ENCODE measurements around the gene PLOD3. TPM values are rescaled to one million over a fixed set of nuclear protein-coding genes. Genes with fewer than 3 reads are reported as not detected.
A peak's percentile ranks its signal among the peaks of the same experiment; 100 is the strongest.

The PLOD3 gene
- total and polyA plus RNA-seq, 9 of the 15 experiments (the other 6 are each of a cell fraction or from before 2014, with no cell fraction given): 2.8 to 101 (median 30.9) TPM

DNA sequence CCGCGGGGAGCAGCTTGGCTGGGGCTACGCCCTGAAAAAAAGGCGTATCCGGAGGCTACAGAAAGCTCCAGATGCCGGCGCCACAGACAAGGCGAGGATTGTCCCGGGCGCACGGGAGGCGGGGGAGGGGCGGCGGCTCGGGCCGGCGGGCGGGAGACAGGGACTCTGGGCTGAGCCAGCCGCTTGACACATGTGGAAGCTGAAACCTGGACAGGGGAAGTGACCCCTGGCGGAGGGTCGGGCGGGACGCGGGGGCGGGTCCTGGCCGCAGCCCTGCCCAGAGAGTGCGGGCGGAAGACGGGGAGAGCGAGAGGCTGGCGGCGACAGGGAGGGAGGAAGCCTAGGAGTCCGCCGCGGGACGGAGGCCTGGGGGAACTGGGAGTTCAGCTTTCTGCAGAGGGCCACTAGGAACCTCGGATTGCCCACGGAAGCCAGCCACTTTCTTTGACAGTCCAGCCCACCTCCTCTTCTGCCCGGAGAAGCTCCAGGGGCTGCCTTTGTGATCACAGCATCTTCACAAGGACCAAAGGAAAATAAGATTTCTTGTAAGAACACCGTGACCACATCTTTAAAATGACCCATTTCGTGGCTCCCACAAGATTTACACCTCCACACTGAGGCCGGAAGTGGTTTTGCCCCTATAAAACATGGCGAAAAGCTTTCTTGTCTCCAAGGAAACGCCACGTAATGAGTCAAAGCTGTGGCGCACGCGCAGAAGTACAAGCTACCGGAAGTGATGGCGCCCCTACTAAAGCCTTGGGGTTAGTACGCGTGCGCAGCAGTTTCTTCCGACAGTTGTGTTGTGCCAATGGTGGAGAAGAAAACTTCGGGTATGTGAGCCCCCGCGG, at the start of gene PLOD3, which contains the start of gene ZNHIT1 (continued):
- TF ChIP-seq, protein P1, sequence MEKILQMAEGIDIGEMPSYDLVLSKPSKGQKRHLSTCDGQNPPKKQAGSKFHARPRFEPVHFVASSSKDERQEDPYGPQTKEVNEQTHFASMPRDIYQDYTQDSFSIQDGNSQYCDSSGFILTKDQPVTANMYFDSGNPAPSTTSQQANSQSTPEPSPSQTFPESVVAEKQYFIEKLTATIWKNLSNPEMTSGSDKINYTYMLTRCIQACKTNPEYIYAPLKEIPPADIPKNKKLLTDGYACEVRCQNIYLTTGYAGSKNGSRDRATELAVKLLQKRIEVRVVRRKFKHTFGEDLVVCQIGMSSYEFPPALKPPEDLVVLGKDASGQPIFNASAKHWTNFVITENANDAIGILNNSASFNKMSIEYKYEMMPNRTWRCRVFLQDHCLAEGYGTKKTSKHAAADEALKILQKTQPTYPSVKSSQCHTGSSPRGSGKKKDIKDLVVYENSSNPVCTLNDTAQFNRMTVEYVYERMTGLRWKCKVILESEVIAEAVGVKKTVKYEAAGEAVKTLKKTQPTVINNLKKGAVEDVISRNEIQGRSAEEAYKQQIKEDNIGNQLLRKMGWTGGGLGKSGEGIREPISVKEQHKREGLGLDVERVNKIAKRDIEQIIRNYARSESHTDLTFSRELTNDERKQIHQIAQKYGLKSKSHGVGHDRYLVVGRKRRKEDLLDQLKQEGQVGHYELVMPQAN (IDR thresholded peaks at IDR 0.05; ENCODE audit: borderline replicate concordance): peak; percentile 84
- TF ChIP-seq, protein P2, sequence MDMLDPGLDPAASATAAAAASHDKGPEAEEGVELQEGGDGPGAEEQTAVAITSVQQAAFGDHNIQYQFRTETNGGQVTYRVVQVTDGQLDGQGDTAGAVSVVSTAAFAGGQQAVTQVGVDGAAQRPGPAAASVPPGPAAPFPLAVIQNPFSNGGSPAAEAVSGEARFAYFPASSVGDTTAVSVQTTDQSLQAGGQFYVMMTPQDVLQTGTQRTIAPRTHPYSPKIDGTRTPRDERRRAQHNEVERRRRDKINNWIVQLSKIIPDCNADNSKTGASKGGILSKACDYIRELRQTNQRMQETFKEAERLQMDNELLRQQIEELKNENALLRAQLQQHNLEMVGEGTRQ (CRISPR knock-in tag; IDR thresholded peaks at IDR 0.05): no peak
- TF ChIP-seq ZNF324 (CRISPR knock-in tag; IDR thresholded peaks at IDR 0.05) (no peak), ETV1 (tag; conservative IDR thresholded peaks at IDR 0.05; ENCODE audit: low read depth) (no peak; the same call in 1 of the 2 replicates), SIX5 (IDR thresholded peaks at IDR 0.05; ENCODE audit: borderline replicate concordance in 1 of 2, insufficient read depth in 1 of 2, low read depth in 1 of 2, low read length in 2 of 2) (peak; percentile 42 to 64; a peak in 3 of 4 replicates), ZNF445 (CRISPR knock-in tag; IDR thresholded peaks at IDR 0.05; ENCODE audit: low read depth) (no peak), TRIM28 (IDR thresholded peaks at IDR 0.05) (no peak), MTA3 (IDR thresholded peaks at IDR 0.05; ENCODE audit: borderline replicate concordance) (no peak), ZFP36 (IDR thresholded peaks at IDR 0.05; ENCODE audit: low read depth, low read length, partially characterized antibody) (peak; percentile 18), EP300 (IDR thresholded peaks at IDR 0.05; ENCODE audit: low read length) (no peak), GABPA (tag; conservative IDR thresholded peaks at IDR 0.05; ENCODE audit: low read depth) (peak; percentile 98), ZNF217 (CRISPR knock-in tag; IDR thresholded peaks at IDR 0.05) (no peak), KDM1A (IDR thresholded peaks at IDR 0.05) (peak in 1 of 2 experiments; percentile 38; a peak in 1 of 4 replicates), NCOA2 (IDR thresholded peaks at IDR 0.05; ENCODE audit: partially characterized antibody in 2 of 2) (no peak), NFRKB (IDR thresholded peaks at IDR 0.05; ENCODE audit: low read depth) (no peak)
- TF ChIP-seq, protein P3, sequence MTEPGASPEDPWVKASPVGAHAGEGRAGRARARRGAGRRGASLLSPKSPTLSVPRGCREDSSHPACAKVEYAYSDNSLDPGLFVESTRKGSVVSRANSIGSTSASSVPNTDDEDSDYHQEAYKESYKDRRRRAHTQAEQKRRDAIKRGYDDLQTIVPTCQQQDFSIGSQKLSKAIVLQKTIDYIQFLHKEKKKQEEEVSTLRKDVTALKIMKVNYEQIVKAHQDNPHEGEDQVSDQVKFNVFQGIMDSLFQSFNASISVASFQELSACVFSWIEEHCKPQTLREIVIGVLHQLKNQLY (CRISPR knock-in tag; conservative IDR thresholded peaks at IDR 0.05): no peak
- TF ChIP-seq, protein P4, sequence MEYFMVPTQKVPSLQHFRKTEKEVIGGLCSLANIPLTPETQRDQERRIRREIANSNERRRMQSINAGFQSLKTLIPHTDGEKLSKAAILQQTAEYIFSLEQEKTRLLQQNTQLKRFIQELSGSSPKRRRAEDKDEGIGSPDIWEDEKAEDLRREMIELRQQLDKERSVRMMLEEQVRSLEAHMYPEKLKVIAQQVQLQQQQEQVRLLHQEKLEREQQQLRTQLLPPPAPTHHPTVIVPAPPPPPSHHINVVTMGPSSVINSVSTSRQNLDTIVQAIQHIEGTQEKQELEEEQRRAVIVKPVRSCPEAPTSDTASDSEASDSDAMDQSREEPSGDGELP (CRISPR knock-in tag; IDR thresholded peaks at IDR 0.05; ENCODE audit: borderline replicate concordance): peak; percentile 86
- TF ChIP-seq, protein P5, sequence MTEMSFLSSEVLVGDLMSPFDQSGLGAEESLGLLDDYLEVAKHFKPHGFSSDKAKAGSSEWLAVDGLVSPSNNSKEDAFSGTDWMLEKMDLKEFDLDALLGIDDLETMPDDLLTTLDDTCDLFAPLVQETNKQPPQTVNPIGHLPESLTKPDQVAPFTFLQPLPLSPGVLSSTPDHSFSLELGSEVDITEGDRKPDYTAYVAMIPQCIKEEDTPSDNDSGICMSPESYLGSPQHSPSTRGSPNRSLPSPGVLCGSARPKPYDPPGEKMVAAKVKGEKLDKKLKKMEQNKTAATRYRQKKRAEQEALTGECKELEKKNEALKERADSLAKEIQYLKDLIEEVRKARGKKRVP (CRISPR knock-in tag; IDR thresholded peaks at IDR 0.05): no peak
- TF ChIP-seq, protein P6, sequence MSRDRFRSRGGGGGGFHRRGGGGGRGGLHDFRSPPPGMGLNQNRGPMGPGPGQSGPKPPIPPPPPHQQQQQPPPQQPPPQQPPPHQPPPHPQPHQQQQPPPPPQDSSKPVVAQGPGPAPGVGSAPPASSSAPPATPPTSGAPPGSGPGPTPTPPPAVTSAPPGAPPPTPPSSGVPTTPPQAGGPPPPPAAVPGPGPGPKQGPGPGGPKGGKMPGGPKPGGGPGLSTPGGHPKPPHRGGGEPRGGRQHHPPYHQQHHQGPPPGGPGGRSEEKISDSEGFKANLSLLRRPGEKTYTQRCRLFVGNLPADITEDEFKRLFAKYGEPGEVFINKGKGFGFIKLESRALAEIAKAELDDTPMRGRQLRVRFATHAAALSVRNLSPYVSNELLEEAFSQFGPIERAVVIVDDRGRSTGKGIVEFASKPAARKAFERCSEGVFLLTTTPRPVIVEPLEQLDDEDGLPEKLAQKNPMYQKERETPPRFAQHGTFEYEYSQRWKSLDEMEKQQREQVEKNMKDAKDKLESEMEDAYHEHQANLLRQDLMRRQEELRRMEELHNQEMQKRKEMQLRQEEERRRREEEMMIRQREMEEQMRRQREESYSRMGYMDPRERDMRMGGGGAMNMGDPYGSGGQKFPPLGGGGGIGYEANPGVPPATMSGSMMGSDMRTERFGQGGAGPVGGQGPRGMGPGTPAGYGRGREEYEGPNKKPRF (IDR thresholded peaks at IDR 0.05; ENCODE audit: low read depth, low read length): no peak

Measured in K562 (cell line).